ENCODE measurements around the gene MYO5A. TPM values are rescaled to one million over a fixed set of nuclear protein-coding genes. Genes with fewer than 3 reads are reported as not detected.

Gene MYO5A
- total RNA-seq, 3 donors from 2014 or later = 4.1 to 26.7 (median 12.6) TPM

DNA sequence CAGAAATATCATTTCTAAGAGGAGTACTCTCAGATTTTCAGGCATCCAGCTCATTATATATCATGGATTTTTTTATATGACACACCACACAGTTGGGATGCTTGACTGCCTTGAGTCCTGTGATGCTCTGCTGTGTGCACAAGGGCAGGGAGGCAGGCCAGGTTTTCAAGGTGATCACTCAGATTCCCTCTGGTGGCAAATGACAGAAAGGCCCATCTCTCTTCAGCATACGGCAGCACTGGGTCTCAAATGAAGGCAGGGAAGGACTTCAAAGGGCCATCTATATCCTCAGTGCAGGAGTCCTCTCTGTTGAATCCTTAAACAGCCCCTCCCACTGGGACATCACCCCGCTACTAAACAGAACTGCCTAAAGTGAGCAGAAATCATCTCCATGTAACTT lies 178.3 kb downstream of the MYO5A start:
- DNase-seq = no peak
- H3K4me1 ChIP-seq (ENCODE audit: low read depth) = no peaks in the 10 kb centered on the region
- intact Hi-C loops (cut with DNase I, micrococcal nuclease) = no loop called here
- TF ChIP-seq, protein P1, sequence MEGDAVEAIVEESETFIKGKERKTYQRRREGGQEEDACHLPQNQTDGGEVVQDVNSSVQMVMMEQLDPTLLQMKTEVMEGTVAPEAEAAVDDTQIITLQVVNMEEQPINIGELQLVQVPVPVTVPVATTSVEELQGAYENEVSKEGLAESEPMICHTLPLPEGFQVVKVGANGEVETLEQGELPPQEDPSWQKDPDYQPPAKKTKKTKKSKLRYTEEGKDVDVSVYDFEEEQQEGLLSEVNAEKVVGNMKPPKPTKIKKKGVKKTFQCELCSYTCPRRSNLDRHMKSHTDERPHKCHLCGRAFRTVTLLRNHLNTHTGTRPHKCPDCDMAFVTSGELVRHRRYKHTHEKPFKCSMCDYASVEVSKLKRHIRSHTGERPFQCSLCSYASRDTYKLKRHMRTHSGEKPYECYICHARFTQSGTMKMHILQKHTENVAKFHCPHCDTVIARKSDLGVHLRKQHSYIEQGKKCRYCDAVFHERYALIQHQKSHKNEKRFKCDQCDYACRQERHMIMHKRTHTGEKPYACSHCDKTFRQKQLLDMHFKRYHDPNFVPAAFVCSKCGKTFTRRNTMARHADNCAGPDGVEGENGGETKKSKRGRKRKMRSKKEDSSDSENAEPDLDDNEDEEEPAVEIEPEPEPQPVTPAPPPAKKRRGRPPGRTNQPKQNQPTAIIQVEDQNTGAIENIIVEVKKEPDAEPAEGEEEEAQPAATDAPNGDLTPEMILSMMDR (IDR thresholded peaks at IDR 0.05) = no peak
- no peaks in the 10 kb centered on the region for H3K36me3 ChIP-seq (ENCODE audit: low read depth)
- ATAC-seq = no peak
- no peak overlapping the region for H3K4me3 ChIP-seq
- H3K9me3 ChIP-seq = no peaks in the 10 kb centered on the region

DNA sequence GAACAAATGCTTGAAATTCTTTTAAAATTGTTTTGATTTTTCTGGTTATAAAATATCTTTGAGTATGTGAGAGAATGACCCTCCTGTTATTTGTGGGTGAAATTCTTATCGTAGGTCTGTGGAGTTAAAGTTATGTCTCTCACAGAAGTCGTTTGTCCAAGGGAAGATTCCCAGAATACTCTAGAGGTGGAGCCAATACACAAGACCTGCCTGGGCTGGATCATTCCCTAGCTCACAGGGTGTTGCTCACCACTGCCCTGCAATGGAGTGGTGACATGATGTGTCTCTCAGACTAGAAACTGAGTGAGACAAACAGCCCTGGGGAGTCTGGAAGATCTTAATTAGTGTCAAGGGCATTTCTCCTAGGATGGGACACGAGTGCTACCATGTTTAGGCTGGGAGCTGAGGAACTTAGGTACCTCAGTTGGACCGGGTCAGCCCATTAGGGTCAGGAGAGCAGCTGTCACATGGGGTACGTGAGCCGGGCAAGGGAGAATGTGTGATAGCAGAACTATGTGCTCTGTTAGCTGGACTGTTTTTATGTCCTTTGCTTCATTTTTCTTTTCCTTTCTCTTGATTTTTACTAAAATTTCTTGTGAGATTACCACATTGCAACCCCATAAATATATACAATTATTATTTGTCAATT lies 179.5 kb downstream of the MYO5A start:
- H3K4me3 ChIP-seq = no peak overlapping the region
- no peaks in the 10 kb centered on the region for H3K4me1 ChIP-seq (ENCODE audit: low read depth)
- H3K36me3 ChIP-seq (ENCODE audit: low read depth) = no peaks in the 10 kb centered on the region
- TF ChIP-seq, protein P1 (IDR thresholded peaks at IDR 0.05) = no peak
- DNase-seq = no peak
- intact Hi-C loops (cut with DNase I, micrococcal nuclease) = no loop called here
- no peaks in the 10 kb centered on the region for H3K9me3 ChIP-seq
- peak; percentile 26 for ATAC-seq

DNA sequence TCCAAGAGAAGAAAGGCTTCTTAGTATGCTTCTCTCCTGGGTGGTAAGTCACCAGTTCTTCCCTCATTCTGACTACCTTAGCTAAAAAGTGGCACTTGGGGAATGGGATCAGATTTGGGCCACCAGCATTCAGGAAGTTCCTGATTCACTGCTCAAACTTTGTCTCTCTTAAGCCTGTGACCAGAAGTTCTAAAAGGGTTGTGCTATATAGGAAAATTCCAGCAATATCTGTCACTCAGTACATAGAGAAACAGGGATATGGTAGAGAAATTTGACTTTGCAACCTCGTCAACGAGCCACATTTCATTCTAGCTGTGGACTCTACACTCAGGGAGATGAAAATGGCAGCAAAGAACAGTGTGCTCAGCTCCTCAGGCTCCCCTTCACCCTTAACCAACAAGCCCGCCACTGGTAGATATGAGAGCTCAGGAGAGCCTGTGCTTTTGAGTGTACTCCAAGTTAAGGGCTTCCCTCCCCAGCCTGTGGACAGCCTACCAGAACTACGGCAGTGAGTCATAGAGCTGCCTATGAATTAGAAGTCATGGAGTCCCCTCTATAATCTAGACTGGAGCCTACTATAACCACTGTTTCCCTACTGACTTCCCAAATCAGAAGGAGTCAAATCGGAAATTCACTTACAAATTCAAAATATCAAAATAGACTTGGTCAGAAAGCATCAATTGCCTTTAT lies 180.5 kb downstream of the MYO5A start:
- Histone ChIP-seq H3K4me1 (ENCODE audit: low read depth) (no peaks in the 10 kb centered on the region), H3K36me3 (ENCODE audit: low read depth) (no peaks in the 10 kb centered on the region), H3K9me3 (no peaks in the 10 kb centered on the region), H3K4me3 (no peak overlapping the region)
- no peak for DNase-seq
- ATAC-seq = no peak
- intact Hi-C loops (cut with DNase I, micrococcal nuclease) = no loop called here
- TF ChIP-seq, protein P1 (IDR thresholded peaks at IDR 0.05) = no peak

DNA sequence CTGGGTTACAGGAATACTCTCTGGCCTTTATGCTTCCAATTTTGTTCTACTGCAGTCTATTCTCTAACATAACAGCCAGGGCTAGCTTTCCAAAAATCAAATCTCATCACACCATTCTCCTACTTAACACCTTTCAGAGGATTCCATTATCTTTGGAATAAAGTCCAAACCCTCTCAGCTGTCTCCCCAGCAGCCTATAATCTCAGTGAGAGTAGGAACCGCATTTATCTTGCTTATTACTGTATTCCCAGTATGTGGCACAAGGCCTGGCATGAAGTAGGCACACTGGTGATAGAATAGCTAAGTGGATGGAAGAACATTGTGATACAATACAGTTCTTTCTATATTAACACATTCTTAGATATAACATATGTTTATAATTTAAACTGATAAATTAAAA lies 184.1 kb downstream of the MYO5A start:
- TF ChIP-seq, protein P1 (IDR thresholded peaks at IDR 0.05) = no peak
- intact Hi-C loops (cut with DNase I, micrococcal nuclease) = no loop called here
- Histone ChIP-seq H3K4me3 (no peak overlapping the region), H3K4me1 (ENCODE audit: low read depth) (no peaks in the 10 kb centered on the region), H3K9me3 (no peaks in the 10 kb centered on the region), H3K36me3 (ENCODE audit: low read depth) (no peaks in the 10 kb centered on the region)
- DNase-seq (no peak), ATAC-seq (no peak)

DNA sequence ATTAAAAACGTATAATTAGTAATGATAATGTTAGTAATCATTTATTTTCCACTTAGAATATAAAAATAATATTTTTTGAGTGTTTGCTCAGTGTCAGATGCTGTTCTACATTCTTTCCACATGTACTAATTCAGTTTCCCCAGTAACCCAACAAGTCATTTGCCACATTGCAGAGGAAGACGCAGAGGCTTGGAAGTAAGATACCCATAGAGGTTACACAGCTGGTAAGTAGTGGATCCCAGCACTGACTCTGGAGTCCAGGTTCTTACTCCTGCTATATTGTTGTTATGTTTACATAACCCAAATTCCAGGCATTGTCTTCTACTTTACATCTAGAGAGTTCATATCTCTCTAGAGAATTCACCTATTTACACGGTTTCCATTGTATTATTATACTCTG lies 184.8 kb downstream of the MYO5A start:
- no peaks in the 10 kb centered on the region for H3K9me3 ChIP-seq
- no peak for ATAC-seq
- H3K4me3 ChIP-seq = no peak overlapping the region
- intact Hi-C loops (cut with DNase I, micrococcal nuclease) = no loop called here
- H3K36me3 ChIP-seq (ENCODE audit: low read depth) = no peaks in the 10 kb centered on the region
- no peak for DNase-seq
- no peaks in the 10 kb centered on the region for H3K4me1 ChIP-seq (ENCODE audit: low read depth)
- TF ChIP-seq, protein P1 (IDR thresholded peaks at IDR 0.05) = no peak

Measured in mucosa of descending colon (tissue), 3 donors.